ENCODE results near the gene SNTA1.
"Not testable (repeated sequence)": the region's sequence is repeated elsewhere in the genome, so short reads cannot be mapped to it uniquely, and the experiment has no call there.

Gene SNTA1

GRCh38 chr20:33465481-33466302 lies 22.1 kb upstream of the SNTA1 start:
- no peak for DNase-seq (ENCODE audit: low read depth in 3 of 3)

- DNase-seq (ENCODE audit: low read depth in 3 of 3) = not testable (repeated sequence)
Observed at GRCh38 chr20:33464759-33465158, 21.2 kb upstream of the SNTA1 start.

- DNase-seq (ENCODE audit: low read depth in 3 of 3) = no peak
Observed at GRCh38 chr20:33463332-33464101, 20.0 kb upstream of the SNTA1 start.

GRCh38 chr20:33460711-33461110 lies 17.1 kb upstream of the SNTA1 start:
- DNase-seq (ENCODE audit: low read depth in 3 of 3) = no peak

DNA sequence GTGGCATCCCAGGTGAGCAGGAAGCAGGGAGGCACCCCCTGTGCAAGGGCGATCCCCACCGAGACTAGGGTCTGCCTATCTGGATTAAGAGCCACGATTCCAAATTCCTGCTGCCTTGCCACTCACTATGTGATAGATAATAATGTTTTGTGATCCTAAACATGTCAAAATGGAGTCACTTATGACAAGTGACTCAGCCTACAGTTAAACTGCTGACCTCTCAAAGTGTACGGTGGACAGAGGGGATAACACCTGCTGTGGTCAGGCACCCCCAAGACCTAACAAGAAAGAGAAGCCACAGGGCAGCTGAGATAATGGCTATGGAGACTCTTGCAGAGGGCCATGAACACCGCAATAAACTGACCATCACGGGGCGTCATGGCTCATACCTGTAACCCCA lies 16.0 kb upstream of the SNTA1 start:
- DNase-seq (ENCODE audit: low read depth in 3 of 3) = no peak

- DNase-seq (ENCODE audit: low read depth in 3 of 3) = peak; percentile 59 to 79 (median 68)
Observed at GRCh38 chr20:33456916-33457642, 13.5 kb upstream of the SNTA1 start.

DNA sequence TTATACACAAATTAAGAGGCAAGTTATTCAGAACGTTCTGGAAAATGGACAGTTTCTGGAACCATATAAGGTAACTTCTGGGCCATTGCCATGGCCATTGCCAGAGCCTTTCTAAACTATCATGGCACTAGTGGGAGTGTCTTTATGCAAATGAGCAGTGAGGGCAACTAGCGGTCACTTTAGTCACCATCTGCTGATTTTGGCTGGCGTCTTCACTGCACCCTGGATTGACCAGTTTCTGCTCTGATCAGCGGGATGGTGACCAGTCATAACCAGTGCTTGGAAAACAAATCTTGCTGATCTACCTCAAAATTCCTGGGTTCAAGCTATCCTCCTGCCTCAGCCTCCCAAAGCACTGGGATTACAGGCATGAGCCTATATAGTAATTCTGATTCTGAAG lies 7.3 kb upstream of the SNTA1 start:
- DNase-seq (ENCODE audit: low read depth in 3 of 3) = no peak

DNA sequence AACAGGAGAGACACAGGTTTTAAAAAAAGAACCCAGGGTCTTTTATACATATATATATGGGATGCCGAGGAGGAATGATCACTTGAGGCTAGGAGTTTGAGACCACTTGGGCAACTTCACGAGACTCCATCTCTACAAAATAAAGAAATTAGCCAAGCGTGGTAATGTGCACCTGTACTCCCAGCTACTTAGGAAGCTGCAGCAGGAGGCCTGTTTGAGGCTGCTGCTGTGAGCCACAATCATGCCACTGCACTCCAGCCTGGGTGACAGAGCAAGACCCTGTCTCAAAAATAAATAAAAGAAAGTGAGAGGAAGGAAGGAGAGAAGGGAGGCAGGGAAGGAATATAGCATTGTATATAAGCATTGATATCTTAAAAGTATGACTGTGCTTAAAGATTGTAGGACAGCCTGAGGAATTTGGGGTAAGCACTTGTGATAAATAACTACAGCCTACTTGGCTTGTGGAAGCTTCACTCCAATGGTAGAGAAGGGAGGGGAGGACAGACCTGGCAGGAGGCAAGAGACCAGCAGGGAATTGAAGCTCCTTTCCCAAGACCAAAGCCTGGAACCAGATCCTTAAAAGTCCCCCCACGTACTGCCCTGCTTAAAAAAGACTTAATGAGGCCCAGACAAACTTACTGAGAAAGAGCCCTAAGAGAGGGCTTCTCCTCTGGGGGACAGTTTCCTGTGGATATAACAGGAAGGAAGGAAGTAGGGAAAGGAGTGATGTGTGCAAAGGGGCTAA lies 2.5 kb upstream of the SNTA1 start:
- DNase-seq (ENCODE audit: low read depth in 3 of 3) = no peak

DNA sequence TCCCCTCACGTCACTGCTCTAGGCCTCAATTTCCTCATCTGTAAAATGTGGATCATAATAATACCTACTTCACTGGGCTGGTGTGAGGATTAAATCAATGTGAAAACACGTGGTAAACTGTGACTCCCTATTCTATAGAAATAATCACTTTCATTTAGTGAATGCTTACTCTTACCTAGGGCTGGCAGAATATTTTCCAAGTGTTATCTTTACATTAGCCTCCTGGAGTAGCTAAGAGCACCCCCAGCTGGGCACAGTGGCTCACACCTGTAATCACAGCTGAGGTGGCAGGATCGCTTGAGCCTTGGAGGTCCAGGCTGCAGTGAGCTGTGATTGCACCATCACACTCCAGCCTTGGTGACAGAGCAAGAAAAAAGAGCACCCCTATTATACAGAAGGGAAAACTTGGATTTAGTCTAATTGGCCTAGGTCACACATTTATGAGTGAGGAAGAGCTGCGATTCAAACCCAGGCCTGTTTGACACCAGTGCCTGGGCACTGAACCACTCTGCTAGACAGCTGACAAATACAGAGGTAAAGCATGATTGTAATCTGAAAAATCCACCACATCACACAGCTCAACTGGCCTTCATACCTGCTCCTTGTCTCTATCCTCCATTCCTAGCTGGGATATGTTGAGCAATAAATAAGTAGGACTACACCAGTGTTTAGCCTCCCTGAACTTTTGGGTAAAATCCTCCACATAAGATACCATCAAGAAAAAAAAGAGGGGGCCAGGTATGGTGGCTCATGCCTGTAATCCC lies 1.4 kb upstream of the SNTA1 start:
- peak in 1 of 3 experiments; percentile 22 for DNase-seq (ENCODE audit: low read depth in 3 of 3)

DNA sequence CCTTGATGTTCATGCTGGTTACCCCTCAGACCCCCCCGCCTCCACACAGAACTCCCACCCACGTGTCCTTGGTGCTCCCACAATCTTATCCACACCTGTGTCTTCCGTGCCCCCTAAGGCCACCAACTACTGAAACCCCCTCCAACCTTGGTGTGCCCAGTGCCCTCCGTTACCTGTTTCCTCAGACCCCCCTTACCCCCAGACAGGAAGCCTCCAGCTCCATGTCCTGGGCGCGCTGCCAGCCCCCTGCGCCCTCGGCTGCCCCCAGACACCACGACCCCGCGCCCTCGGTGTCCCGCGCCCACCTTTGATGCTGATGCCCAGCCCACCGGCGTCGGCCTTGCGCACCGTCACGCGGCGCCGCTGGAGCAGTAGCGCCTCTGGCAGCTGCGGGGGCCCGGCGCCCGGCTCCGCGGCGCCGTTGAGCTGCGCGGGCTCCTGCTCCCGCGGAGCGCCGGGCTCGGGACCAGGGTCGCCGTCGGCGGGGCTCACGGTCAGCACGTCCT lies 504 bp downstream of the SNTA1 start:
- DNase-seq (ENCODE audit: low read depth in 3 of 3) = peak in 1 of 3 experiments; percentile 19

GRCh38 chr20:33442136-33443005 lies 1.2 kb downstream of the SNTA1 start:
- DNase-seq (ENCODE audit: low read depth in 3 of 3) = no peak

- DNase-seq (ENCODE audit: low read depth in 3 of 3) = no peak
Observed at GRCh38 chr20:33441142-33441955, 2.2 kb downstream of the SNTA1 start.

- DNase-seq (ENCODE audit: low read depth in 3 of 3) = not testable (repeated sequence)
Observed at GRCh38 chr20:33440562-33440961, 3.0 kb downstream of the SNTA1 start.

- DNase-seq (ENCODE audit: low read depth in 3 of 3) = no peak
Observed at GRCh38 chr20:33438481-33438880, 5.1 kb downstream of the SNTA1 start.

DNA sequence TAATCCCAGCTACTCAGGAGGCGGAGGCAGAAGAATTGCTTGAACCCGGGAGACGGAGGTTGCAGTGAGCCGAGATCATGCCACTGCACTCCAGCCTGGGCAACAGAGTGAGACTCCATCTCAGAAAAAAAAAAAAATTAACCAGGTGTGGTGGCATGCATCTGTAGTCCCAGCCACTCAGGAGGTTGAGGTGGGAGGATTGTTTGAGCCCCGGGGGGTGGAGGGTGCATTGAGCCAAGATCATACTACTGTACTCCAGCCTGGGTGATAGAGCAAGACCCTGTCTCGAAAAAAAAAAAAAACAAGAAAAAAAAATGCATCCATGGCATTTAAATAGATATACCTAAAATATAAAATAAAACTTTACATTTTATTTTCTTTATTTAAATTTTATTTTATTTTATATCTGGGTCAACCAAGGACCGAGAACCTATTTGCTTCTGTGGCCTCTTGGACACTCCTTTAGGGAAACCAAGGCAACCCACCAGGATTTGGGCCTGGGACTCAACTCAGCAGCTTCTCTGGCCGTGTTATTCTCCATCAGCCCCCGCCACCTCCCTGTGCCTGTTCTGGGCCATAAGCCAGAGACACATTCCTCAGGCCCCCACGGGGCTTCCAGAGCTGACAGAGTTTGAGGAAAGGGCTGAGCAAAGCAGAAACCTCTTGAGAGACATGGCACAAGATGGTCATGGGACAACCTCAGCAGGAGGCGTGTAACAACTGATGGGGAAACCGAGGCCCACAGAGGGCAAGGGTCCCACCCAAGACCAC lies 6.2 kb downstream of the SNTA1 start:
- no peak for DNase-seq (ENCODE audit: low read depth in 3 of 3)

GRCh38 chr20:33434434-33434833 lies 9.1 kb downstream of the SNTA1 start:
- no peak for DNase-seq (ENCODE audit: low read depth in 3 of 3)

DNA sequence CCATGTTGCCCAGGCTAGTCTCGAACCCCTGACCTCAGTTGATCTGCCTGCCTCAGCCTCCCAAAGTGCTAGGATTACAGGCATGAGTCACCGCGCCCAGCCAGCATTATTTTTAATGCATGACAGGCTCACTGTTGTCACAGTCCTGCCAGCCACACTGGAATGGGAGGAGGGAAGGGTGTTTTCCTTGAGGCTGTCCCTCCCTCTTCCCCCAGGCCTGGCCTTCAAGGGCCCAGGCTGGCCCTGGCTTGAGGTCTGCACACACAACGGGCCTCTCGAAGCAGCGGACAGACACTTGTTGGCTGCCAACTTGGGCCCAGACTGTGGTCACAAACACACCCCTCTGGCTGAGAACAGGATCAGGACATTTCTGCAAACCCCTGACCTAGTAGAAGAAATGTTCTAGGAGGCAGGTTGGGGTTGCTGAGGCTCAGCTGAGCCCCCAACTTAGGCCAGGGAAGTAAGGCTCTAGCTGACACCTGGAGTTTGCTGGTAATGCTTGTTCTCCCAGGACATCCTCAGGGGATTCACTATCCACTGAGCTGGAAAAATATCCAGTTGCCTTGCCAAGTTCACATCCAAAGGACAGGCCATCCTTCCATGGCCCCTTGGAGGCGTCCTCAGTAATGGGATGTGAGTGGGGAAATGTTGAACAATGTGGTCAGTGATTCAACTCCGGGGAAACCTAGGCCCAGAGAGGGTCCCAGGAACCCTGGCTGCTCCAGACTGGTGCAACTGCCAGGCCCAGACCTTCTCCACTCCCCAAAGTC lies 9.9 kb downstream of the SNTA1 start:
- no peak for DNase-seq (ENCODE audit: low read depth in 3 of 3)

Measured in stimulated activated CD4-positive, alpha-beta T cell treated with anti-CD3 and anti-CD28 coated beads, TNF-alpha, amount 100 ng/mL, for 24 hours (primary cell).